Hepatocyte (in vitro differentiated cells): ENCODE data around the gene COL5A1.

Experiments
- CTCF ChIP-seq: fragments of 200-600 bp; sonication (generic); IDR thresholded peaks from 2 replicates; pipeline ENCODE4 v1.5.1; 2016; ENCODE audit warnings: antibody characterized with exemption, mild to moderate bottlenecking; ENCODE audit not compliant: poor library complexity
- EZH2 ChIP-seq: fragments of 200-600 bp; sonication (generic); IDR thresholded peaks from 2 replicates; pipeline ENCODE4 v1.6.1; 2016; ENCODE audit warnings: antibody characterized with exemption, mild to moderate bottlenecking, borderline replicate concordance

DNA sequence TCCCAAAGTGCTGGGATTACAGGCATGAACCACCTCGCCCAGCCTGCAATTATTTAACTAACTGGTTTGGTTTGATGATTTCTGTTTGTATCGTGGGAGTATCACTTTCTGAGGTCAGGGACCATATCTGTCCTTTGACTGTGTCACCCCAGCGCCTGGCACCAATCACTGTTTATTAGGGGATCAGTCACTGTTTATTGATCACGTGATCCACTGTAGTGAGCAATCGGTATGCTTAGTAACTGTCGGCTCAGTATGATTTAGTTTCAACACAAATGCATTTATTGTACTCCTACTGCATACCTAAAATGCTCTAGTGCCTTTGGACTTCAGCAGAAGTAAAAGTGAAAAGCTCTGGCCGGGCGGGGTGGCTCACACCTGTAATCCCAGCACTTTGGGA is 54.8 kb downstream of the COL5A1 start:
- TF ChIP-seq CTCF (no peak), EZH2 (no peak)
